Esophagus muscularis mucosa (tissue), 4 donors: Measurements from ENCODE around the gene ZNF428. TPM values are rescaled to one million over a fixed set of nuclear protein-coding genes. Genes with fewer than 3 reads are reported as not detected.

Experiments
- DNase-seq: peaks from one replicate; pipeline ENCODE4 v3.0.0-alpha.2; 2017; ENCODE audit errors: extremely low spot score
- H3K27ac ChIP-seq, 4 donors: fragments of 200-600 bp; sonication (generic); replicated peaks in 1 of 4; 1 replicate in 3 of 4; 2 replicates in 1 of 4; pipeline ENCODE4 v1.5.1; 2016 to 2019; ENCODE audit warnings: mild to moderate bottlenecking in 1 of 4
- H3K27me3 ChIP-seq, 4 donors: fragments of 200-600 bp; sonication (generic); one replicate each; pipeline versions ENCODE4 v1.5.1 to v1.6.0; 2016 to 2019
- H3K36me3 ChIP-seq, 4 donors: fragments of 200-600 bp; sonication (generic); one replicate each; pipeline ENCODE4 v1.5.1; 2016 to 2019
- H3K4me1 ChIP-seq, 4 donors: fragments of 200-600 bp; sonication (generic); one replicate each; pipeline ENCODE4 v1.5.1; 2016 to 2019
- H3K4me3 ChIP-seq, 4 donors: fragments of 200-600 bp; sonication (generic); 1 replicate in 2 of 4; 2 replicates in 2 of 4; pipeline ENCODE4 v1.5.1; 2016 to 2019; ENCODE audit warnings: mild to moderate bottlenecking in 4 of 4, moderate library complexity in 1 of 4
- H3K9me3 ChIP-seq, 4 donors: fragments of 200-600 bp; sonication (generic); 1 replicate in 3 of 4; 2 replicates in 1 of 4; pipeline ENCODE4 v1.5.1; 2016 to 2019
- EP300 ChIP-seq: sonication (generic); formaldehyde crosslinking; IDR thresholded peaks from one replicate; pipeline ENCODE4 v1.6.1; 2017; ENCODE audit warnings: antibody characterized with exemption
- POLR2A ChIP-seq: fragments of 450-650 bp; IDR thresholded peaks from one replicate; pipeline ENCODE4 v1.6.1; 2017; ENCODE audit warnings: antibody characterized with exemption, moderate library complexity, mild to moderate bottlenecking, low read depth
- POLR2AphosphoS5 ChIP-seq, 2 donors: sonication (generic); formaldehyde crosslinking; IDR thresholded peaks; one replicate each; pipeline ENCODE4 v1.6.1; 2017; ENCODE audit warnings: antibody characterized with exemption in 2 of 2
- WGBS: methylation state at CpG from one replicate; pipeline ENCODE4 v1.1.5; 2018; 5-methylcytosine and 5-hydroxymethylcytosine counted together
- intact Hi-C: fragments of 100-400 bp; cut with DNase I; formaldehyde crosslinking; loops from one replicate; pipeline ENCODE4 v1.15.1; 2023
- total RNA-seq, 4 donors: library from RNA; depleted of rRNA; stranded (reverse); fragments of >200 nt; gene quantifications; one replicate each; pipeline versions ENCODE4 v1.1.0 to v1.2.1, GENCODE V29; 2016
- TF ChIP-seq, protein P1 (sequence below), 3 experiments: fragments of 200-600 bp in 2 of 3; fragments of 450-650 bp in 1 of 3; sonication (generic) in 2 of 3; IDR thresholded peaks; one replicate each; pipeline ENCODE4 v1.5.1; 2017 to 2019; ENCODE audit warnings: antibody characterized with exemption in 3 of 3, mild to moderate bottlenecking in 2 of 3, moderate library complexity in 1 of 3

ZNF428 gene, protein sequence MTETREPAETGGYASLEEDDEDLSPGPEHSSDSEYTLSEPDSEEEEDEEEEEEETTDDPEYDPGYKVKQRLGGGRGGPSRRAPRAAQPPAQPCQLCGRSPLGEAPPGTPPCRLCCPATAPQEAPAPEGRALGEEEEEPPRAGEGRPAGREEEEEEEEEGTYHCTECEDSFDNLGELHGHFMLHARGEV
- 10 to 100 TPM; 33.2 to 61.3 (median 47.8) TPM for total RNA-seq

DNA sequence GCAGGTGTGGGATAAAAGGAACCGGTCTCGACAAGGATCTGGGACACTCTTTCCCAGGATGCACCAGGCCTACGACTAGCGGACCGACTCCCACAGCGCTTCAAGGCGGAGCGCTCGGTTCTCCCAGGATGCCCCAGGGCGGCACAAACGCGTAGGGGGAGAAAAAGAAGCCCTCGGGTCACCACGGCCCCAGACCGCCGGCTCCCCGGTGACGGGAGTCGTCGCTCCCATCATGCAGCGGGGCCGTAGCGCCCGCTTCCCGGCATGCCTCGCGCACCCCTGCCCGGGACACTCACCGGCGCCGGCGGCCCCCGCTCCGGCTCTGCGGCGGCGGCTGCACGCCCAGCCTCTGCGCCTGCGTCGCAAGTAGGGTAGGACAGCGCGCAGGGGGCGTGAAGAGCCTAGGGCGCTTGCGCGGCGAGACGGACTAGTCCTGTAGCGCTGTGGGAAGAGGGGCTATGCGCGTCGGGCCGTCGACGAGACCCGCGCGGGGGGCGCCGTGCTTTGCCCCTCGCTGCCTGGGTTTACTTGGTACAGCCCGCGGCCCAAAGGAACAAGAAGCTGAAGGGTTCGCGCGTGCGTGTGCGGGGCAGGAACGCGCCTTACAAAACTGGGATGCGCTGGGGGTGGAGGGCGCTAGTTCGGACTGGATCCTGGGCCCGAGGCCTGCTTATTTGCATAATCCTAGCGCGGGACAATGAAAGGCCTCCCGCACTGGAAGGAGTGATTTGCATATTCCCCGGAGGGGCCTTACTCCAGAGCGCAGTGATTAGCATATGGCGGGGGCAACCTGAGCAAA is at the start of gene ZNF428:
ZNF428 (minus strand) TSS at position 368 of the 799 bp plus-strand sequence. CDS start 5,325 bp downstream, outside the sequence.
- intact Hi-C loops = loop anchor here (5.0 kb wide), 1 partner anchor 48 kb away; no protein-coding TSS in a partner anchor
- no peaks in the 10 kb centered on the region for H3K9me3 ChIP-seq
- no peaks in the 10 kb centered on the region for H3K27me3 ChIP-seq
- peaks cover 12 to 36% (median 22%) of the 10 kb centered on the region in 4 donors for H3K4me1 ChIP-seq
- peak within 1 kb of the TSS; percentile 91 to 98 (median 94) for H3K27ac ChIP-seq
- H3K36me3 ChIP-seq = peaks cover 0 to 7% (median 2%) of the 10 kb centered on the region in 4 donors
- peak; percentile 94 for DNase-seq
- peak within 1 kb of the TSS; percentile 70 to 87 (median 82) for H3K4me3 ChIP-seq
- WGBS = 0% methylated on average over 26 of the region's 81 CpGs
- TF ChIP-seq POLR2A = peak; percentile 41
- no peak for TF ChIP-seq EP300
- peak; percentile 81 to 90 for TF ChIP-seq POLR2AphosphoS5 (IDR thresholded peaks at IDR 0.05)
- TF ChIP-seq, protein P1, sequence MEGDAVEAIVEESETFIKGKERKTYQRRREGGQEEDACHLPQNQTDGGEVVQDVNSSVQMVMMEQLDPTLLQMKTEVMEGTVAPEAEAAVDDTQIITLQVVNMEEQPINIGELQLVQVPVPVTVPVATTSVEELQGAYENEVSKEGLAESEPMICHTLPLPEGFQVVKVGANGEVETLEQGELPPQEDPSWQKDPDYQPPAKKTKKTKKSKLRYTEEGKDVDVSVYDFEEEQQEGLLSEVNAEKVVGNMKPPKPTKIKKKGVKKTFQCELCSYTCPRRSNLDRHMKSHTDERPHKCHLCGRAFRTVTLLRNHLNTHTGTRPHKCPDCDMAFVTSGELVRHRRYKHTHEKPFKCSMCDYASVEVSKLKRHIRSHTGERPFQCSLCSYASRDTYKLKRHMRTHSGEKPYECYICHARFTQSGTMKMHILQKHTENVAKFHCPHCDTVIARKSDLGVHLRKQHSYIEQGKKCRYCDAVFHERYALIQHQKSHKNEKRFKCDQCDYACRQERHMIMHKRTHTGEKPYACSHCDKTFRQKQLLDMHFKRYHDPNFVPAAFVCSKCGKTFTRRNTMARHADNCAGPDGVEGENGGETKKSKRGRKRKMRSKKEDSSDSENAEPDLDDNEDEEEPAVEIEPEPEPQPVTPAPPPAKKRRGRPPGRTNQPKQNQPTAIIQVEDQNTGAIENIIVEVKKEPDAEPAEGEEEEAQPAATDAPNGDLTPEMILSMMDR (IDR thresholded peaks at IDR 0.05) = no peak

DNA sequence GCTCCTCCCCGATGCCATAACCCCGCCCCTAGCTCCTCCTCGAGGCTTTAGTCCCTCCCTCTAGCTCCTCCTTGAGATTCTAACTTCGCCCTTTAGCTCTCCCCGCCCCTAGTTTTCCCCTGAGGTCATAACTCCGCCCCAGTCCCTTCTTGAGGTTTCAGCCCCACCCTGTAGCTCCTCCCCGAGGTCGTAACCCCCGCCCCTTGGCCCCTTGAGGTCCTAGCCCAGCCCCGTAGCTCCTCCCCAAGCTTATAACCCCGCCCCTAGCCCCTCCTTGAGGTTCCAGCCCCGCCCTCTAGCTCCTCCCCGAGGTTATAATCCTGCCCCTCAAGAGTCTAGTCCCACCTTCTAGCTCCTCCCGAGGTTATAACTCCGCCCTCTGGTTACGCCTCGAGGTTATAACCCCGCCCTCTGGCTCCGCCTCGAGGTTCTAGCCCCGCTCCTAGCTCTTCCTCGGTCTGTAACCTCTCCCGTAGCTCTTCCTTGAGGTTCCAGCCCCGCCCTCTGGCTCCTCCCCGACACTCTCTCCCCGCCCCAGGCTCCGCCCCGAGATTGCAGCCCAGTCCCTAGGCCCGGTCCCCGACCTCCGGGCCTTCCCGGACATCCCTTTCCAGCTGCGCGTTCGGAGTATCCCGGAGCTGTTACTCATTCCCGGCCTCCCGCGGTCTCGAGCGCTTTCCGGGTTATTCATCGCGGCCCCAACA is 49.1 kb upstream of the ZNF428 start:
- Histone ChIP-seq H3K27me3 (no peaks in the 10 kb centered on the region), H3K4me3 (peak overlapping the region; percentile 61 to 74 (median 63)), H3K9me3 (no peaks in the 10 kb centered on the region), H3K4me1 (peaks cover 22 to 29% (median 28%) of the 10 kb centered on the region in 4 donors), H3K27ac (peak overlapping the region; percentile 90 to 97 (median 93)), H3K36me3 (peaks cover 4 to 30% (median 15%) of the 10 kb centered on the region in 4 donors)
- intact Hi-C loops = loop anchor here (5.0 kb wide), 1 partner anchor 51 kb away; the partner anchor contains the start of gene ZNF428
- peak; percentile 100 for DNase-seq
- under 1% methylated on average over 39 of the region's 44 CpGs for WGBS
- TF ChIP-seq, protein P1 (IDR thresholded peaks at IDR 0.05) = no peak
- TF ChIP-seq EP300 = peak; percentile 51
- TF ChIP-seq POLR2AphosphoS5 (IDR thresholded peaks at IDR 0.05) = peak; percentile 92 to 95
- TF ChIP-seq POLR2A = peak; percentile 63

DNA sequence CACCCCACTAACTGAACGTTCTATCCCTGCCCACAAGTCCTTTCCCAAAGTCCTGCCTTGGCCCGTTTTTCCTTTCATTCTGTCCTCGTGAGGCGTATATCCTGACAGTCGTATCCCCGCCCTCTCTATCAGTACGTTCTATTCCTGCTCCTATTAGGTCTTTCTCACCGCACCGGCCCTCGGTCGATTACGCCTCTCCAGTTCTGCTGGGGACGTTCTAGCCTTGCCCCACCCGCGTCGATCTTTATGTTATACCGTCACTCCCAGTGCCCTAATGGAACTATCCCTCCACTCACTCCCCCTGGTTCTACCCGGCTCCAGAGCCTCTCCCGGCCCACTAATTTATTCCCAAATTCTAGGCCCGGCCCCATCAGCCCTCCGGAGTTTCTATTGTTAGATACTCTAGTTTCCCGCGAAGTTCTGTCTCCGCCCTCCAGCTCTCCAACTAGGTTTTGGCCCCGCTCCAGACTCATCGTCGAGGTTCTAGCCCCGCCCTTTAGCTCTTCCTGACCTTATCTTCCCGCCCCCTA is 48.5 kb upstream of the ZNF428 start:
- TF ChIP-seq POLR2AphosphoS5 (IDR thresholded peaks at IDR 0.05) (no peak), POLR2A (no peak), EP300 (no peak)
- TF ChIP-seq, protein P1 (IDR thresholded peaks at IDR 0.05) = no peak
- Histone ChIP-seq H3K9me3 (no peaks in the 10 kb centered on the region), H3K4me3 (peak overlapping the region; percentile 52 to 74 (median 63)), H3K27me3 (no peaks in the 10 kb centered on the region), H3K36me3 (peaks cover 4 to 30% (median 15%) of the 10 kb centered on the region in 4 donors), H3K4me1 (peaks cover 22 to 29% (median 28%) of the 10 kb centered on the region in 4 donors), H3K27ac (peak overlapping the region; percentile 90 to 97 (median 93))
- 10% methylated on average over 29 of the region's 29 CpGs for WGBS
- no peak for DNase-seq
- intact Hi-C loops = loop anchor here (5.0 kb wide), 1 partner anchor 51 kb away; the partner anchor contains the start of gene ZNF428

DNA sequence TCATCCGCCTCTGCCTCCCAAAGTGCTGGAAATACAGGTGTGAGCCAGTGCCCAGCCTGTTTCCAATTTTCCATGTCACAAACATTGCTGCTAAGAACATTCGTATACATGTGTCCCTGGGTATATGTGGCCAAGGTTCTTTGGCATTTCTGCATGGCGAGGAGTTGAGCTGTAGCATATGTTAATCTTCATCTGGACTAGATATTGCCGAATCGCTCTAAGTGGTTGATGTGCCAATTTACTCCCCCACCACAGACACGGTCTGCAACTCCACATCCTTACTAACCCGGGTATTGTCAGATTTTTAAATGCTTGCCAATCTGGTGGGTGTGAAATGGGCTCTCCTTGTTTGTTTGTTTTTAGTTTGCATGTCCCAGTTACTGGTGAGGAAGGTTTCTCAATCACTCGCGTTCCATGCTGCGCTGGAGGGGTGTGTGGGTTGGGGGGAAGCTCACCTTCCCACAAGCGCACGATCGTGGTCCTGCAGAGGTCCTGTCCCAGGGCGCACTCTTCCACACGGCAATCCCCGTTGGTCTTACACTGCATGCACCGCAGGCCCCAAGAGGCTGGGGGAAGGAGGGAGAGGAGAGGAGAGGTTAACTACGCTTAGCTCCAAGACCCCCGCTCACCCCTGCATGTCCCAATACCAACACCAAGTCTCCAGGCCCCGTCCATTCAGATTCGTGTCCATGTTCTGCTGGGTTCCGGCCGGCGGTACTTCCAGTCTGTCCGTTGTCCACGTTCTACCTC is 47.9 kb upstream of the ZNF428 start:
- no peak for DNase-seq

More for the DNA sequence above, 47.9 kb upstream of the ZNF428 start:
- peaks cover 22 to 29% (median 28%) of the 10 kb centered on the region in 4 donors for H3K4me1 ChIP-seq
- no peak for TF ChIP-seq POLR2A
- TF ChIP-seq, protein P1 (IDR thresholded peaks at IDR 0.05) = no peak
- no peak for TF ChIP-seq POLR2AphosphoS5 (IDR thresholded peaks at IDR 0.05)
- TF ChIP-seq EP300 = no peak
- peak overlapping the region; percentile 90 to 97 (median 93) for H3K27ac ChIP-seq
- 50% methylated on average over 24 of the region's 26 CpGs for WGBS
- H3K4me3 ChIP-seq = peak overlapping the region; percentile 52 to 74 (median 63)
- H3K9me3 ChIP-seq = no peaks in the 10 kb centered on the region
- no peaks in the 10 kb centered on the region for H3K27me3 ChIP-seq
- intact Hi-C loops = loop anchor here (5.0 kb wide), 1 partner anchor 50 kb away; the partner anchor contains the start of gene ZNF428
- H3K36me3 ChIP-seq = peaks cover 4 to 30% (median 15%) of the 10 kb centered on the region in 4 donors
